GM10847 (cell line): ENCODE results near the gene ARIH2.

Experiments
- POLR2A ChIP-seq: IDR thresholded peaks from 2 replicates; pipeline ENCODE4 v1.6.1; 2011; ENCODE audit not compliant: insufficient read length; ENCODE audit errors: extremely low read depth

ARIH2 gene

GRCh38 chr3:48985831-48986376 lies 67.3 kb downstream of the ARIH2 start:
- TF ChIP-seq POLR2A = no peak

GRCh38 chr3:48989126-48989795 lies 70.6 kb downstream of the ARIH2 start:
- no peak for TF ChIP-seq POLR2A

- TF ChIP-seq POLR2A = peak; percentile 33
These were observed 71.4 kb downstream of the ARIH2 start, which contains the start of gene P4HTM for GRCh38 chr3:48989796-48990635. TSS of gene P4HTM (plus strand) at chr3:48990241. CDS start at chr3:48990257, 16 bp downstream.

GRCh38 chr3:48990636-48991469 lies 72.2 kb downstream of the ARIH2 start:
- TF ChIP-seq POLR2A = no peak

- TF ChIP-seq POLR2A = no peak
These were observed 73.4 kb downstream of the ARIH2 start for GRCh38 chr3:48991851-48992545.

GRCh38 chr3:48993834-48994233 lies 75.2 kb downstream of the ARIH2 start:
- no peak for TF ChIP-seq POLR2A

GRCh38 chr3:48996640-48997039 lies 78.0 kb downstream of the ARIH2 start:
- TF ChIP-seq POLR2A = no peak

GRCh38 chr3:48997102-48997635 lies 78.5 kb downstream of the ARIH2 start:
- TF ChIP-seq POLR2A = no peak

GRCh38 chr3:48997714-48998637 lies 79.3 kb downstream of the ARIH2 start:
- no peak for TF ChIP-seq POLR2A

- TF ChIP-seq POLR2A = no peak
These were observed 80.6 kb downstream of the ARIH2 start for GRCh38 chr3:48999085-48999858.

- TF ChIP-seq POLR2A = no peak
These were observed 82.5 kb downstream of the ARIH2 start for GRCh38 chr3:49001155-49001554.

GRCh38 chr3:49004352-49005302 lies 86.0 kb downstream of the ARIH2 start:
- TF ChIP-seq POLR2A = no peak

GRCh38 chr3:49005303-49005680 lies 86.7 kb downstream of the ARIH2 start:
- no peak for TF ChIP-seq POLR2A
